ENCODE results near the gene LTN1.

LTN1 gene

GRCh38 chr21:28884481-28884880 lies 108.2 kb downstream of the LTN1 start:
- no peak for DNase-seq (ENCODE audit: low spot score)

GRCh38 chr21:28883931-28884330 lies 108.7 kb downstream of the LTN1 start:
- no peak for DNase-seq (ENCODE audit: low spot score)

- DNase-seq (ENCODE audit: low spot score): no peak
These were observed 110.3 kb downstream of the LTN1 start for GRCh38 chr21:28882345-28882744.
